RWPE2 (cell line): ENCODE measurements around the gene MYOM1.

Source experiments
- ATAC-seq: fragments of 200-7000 bp; cut with Tn5 transposase; 3 replicates; pipeline ENCODE4 v1.9.1; 2021; ENCODE audit warnings: low read depth
- DNase-seq: peaks from one replicate; pipeline ENCODE4 v3.0.0-alpha.2; 2020; ENCODE audit warnings: low spot score
- H3K27ac ChIP-seq: fragments of 450-650 bp; 2 replicates; pipeline ENCODE4 v1.5.1; 2017; ENCODE audit warnings: mild to moderate bottlenecking; ENCODE audit not compliant: poor library complexity, severe bottlenecking
- H3K27me3 ChIP-seq: fragments of 250-450 bp; sonication (Bioruptor Pico); 2 replicates; pipeline ENCODE4 v1.5.1; 2021; ENCODE audit warnings: mild to moderate bottlenecking, moderate library complexity; ENCODE audit not compliant: insufficient read depth, poor library complexity, severe bottlenecking
- H3K36me3 ChIP-seq: fragments of 250-450 bp; sonication (Bioruptor Pico); 2 replicates; pipeline ENCODE4 v1.5.1; 2020; ENCODE audit warnings: low read depth, mild to moderate bottlenecking, moderate library complexity
- H3K4me1 ChIP-seq: fragments of 250-450 bp; sonication (Bioruptor Pico); 2 replicates; pipeline ENCODE4 v1.5.1; 2021; ENCODE audit warnings: mild to moderate bottlenecking, moderate library complexity; ENCODE audit not compliant: insufficient read depth, poor library complexity, severe bottlenecking
- H3K4me3 ChIP-seq: fragments of 250-450 bp; sonication (Bioruptor Pico); 2 replicates; pipeline ENCODE4 v1.5.1; 2021; ENCODE audit warnings: mild to moderate bottlenecking, moderate library complexity; ENCODE audit not compliant: severe bottlenecking
- H3K9me3 ChIP-seq: fragments of 250-450 bp; sonication (Bioruptor Pico); 2 replicates; pipeline ENCODE4 v1.5.1; 2021; ENCODE audit warnings: mild to moderate bottlenecking, moderate library complexity; ENCODE audit not compliant: severe bottlenecking
- TF ChIP-seq, protein P1 (sequence below): fragments of 450-650 bp; IDR thresholded peaks from one replicate; pipeline ENCODE4 v1.5.1; 2017; ENCODE audit warnings: mild to moderate bottlenecking, moderate library complexity; ENCODE audit not compliant: poor library complexity, severe bottlenecking

The MYOM1 gene

DNA sequence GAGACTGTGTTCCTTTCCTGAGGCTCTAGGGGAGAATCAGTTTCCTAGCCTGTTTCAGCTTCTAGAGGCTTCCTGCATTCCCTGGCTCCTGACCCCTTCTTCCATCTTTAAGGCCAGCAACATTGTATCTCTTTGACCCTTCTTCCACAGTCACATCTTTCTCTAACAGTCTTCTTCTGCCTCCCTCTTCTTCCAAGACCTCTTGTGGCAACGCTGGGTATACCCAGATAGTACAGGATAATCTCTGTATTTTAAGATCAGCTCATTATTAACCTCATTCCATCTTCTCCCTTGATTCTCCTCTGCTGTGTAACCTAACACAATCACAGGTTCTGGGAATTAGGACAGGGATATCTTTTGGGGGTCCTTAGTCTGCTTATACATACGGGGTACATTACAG lies 19.0 kb upstream of the MYOM1 start:
- no peak for ATAC-seq
- TF ChIP-seq, protein P1, sequence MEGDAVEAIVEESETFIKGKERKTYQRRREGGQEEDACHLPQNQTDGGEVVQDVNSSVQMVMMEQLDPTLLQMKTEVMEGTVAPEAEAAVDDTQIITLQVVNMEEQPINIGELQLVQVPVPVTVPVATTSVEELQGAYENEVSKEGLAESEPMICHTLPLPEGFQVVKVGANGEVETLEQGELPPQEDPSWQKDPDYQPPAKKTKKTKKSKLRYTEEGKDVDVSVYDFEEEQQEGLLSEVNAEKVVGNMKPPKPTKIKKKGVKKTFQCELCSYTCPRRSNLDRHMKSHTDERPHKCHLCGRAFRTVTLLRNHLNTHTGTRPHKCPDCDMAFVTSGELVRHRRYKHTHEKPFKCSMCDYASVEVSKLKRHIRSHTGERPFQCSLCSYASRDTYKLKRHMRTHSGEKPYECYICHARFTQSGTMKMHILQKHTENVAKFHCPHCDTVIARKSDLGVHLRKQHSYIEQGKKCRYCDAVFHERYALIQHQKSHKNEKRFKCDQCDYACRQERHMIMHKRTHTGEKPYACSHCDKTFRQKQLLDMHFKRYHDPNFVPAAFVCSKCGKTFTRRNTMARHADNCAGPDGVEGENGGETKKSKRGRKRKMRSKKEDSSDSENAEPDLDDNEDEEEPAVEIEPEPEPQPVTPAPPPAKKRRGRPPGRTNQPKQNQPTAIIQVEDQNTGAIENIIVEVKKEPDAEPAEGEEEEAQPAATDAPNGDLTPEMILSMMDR = no peak
- no peak overlapping the region for H3K27ac ChIP-seq
- DNase-seq = no peak
- H3K9me3 ChIP-seq = no peaks in the 10 kb centered on the region
- no peak overlapping the region for H3K4me3 ChIP-seq
- H3K4me1 ChIP-seq = peaks cover 4% of the 10 kb centered on the region
- H3K27me3 ChIP-seq = no peaks in the 10 kb centered on the region
- peaks cover 3% of the 10 kb centered on the region; the same call in 1 of the 2 replicates for H3K36me3 ChIP-seq

DNA sequence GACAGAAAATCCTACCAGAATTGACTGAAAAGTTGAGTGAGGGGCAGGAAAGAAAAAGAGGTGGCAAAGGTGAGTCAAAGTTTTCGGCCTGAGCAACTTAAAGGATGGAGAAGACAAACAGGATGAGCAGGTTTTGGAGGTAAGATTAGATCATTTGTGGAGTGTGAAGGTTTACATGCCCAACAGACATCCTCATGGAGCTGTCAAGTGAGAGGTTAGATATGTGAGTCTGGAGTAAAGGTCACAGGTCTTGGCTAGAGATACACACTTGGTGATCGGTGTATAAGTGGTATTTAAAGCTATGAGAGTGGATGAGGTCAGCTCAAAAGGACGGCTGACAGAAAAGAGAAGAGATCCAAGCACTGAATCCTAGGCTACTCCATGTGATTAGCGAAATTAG lies 16.7 kb upstream of the MYOM1 start:
- H3K36me3 ChIP-seq = no peaks in the 10 kb centered on the region
- TF ChIP-seq, protein P1 = no peak
- H3K27ac ChIP-seq = no peak overlapping the region
- DNase-seq (no peak), ATAC-seq (no peak)
- H3K27me3 ChIP-seq = no peaks in the 10 kb centered on the region
- H3K4me1 ChIP-seq = peaks cover 4% of the 10 kb centered on the region
- no peaks in the 10 kb centered on the region for H3K9me3 ChIP-seq
- no peak overlapping the region for H3K4me3 ChIP-seq

DNA sequence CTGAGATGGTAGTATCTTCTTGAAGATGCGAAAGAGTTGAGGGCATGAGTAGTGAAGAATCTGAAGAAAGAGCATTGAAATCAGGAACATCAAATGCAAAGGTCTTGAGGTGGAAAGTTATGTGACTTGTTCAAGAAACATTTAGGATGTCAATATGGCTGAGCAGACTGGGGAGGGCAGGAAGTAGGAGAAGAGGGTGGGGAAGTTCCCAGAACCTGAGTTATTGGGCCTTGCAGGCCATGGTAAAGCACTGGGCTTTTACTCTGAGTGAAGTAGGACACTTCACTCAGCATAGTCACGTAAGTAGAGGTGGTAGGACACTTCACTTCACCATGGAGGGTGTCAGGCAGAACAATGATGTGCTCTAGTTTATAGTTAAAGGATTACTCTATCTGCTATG lies 16.1 kb upstream of the MYOM1 start:
- Histone ChIP-seq H3K4me1 (peaks cover 4% of the 10 kb centered on the region), H3K36me3 (no peaks in the 10 kb centered on the region), H3K27ac (no peak overlapping the region), H3K4me3 (no peak overlapping the region), H3K27me3 (no peaks in the 10 kb centered on the region), H3K9me3 (no peaks in the 10 kb centered on the region)
- TF ChIP-seq, protein P1 = no peak
- no peak for DNase-seq
- no peak for ATAC-seq

DNA sequence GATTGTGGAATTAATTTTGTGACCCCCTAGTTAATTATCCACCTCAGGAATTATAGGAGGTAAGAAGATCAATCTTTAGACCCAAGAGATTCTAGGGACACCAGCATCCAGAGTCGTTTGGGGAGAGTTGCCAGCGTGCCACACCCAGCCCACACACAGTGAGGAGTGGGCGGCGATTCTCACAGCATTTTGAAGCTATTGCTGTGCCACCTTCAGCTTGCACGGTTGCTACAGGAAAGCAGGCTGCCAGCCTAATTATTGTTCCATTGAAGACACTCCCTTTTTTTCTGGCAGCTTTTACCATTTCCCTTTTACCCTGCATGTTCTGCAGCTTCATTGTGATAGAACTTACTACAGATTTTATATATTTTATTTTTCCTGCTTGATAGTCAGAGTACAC lies 14.7 kb upstream of the MYOM1 start:
- Histone ChIP-seq H3K4me3 (no peak overlapping the region), H3K4me1 (peaks cover 4% of the 10 kb centered on the region), H3K27ac (no peak overlapping the region), H3K36me3 (no peaks in the 10 kb centered on the region), H3K9me3 (no peaks in the 10 kb centered on the region), H3K27me3 (no peaks in the 10 kb centered on the region)
- ATAC-seq (no peak), DNase-seq (no peak)
- TF ChIP-seq, protein P1 = no peak

DNA sequence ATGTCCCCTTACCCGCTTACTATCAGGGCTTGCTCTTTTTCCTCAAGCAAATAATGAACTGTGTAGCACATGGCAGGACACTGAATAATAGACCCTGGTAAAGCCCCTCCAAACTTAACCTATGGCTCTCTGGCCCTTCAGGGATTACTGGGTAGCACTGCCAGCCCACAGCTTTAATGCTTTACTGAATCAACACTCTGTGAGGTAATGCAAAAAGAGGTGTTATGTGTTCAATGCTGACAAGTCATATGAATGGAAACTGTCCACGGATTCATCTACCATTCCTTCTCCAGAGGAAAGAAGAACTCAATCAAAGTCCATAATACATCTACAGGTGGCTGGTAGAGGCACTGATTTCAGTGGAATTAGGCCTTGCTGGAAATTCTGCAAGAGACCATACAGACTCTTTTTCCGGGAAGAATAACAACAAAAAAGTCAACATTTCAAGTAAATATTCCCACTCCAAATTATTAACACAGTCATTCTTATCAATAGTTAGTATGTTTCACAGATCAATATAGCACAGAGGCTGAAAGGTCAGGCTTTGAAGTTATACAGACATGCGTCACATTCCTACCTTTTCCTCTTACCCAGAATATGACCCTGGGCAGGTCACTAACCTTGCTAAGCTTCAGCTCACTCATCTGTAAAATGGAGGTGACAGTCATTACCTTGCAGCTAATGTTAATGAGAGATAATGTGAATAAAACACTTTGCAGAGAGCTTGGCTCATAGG lies 13.8 kb upstream of the MYOM1 start:
- Histone ChIP-seq H3K9me3 (no peaks in the 10 kb centered on the region), H3K4me1 (peaks cover 4% of the 10 kb centered on the region), H3K27me3 (no peaks in the 10 kb centered on the region), H3K27ac (no peak overlapping the region), H3K36me3 (no peaks in the 10 kb centered on the region), H3K4me3 (no peak overlapping the region)
- TF ChIP-seq, protein P1 = no peak
- no peak for DNase-seq
- ATAC-seq = no peak
